H9 (cell line): Measurements from ENCODE around the gene TMEM165. TPM values are rescaled to one million over a fixed set of nuclear protein-coding genes. Genes with fewer than 3 reads are reported as not detected.

Source experiments
- DNase-seq: peaks from one replicate; pipeline ENCODE4 v3.0.0-alpha.2; 2017
- H2AFZ ChIP-seq: one replicate; pipeline ENCODE4 v1.6.1; 2013; ENCODE audit warnings: mild to moderate bottlenecking, low read length, control low read depth, moderate library complexity
- H2AK5ac ChIP-seq: 2 replicates; pipeline ENCODE4 v1.6.1; 2013; ENCODE audit warnings: low read length, control low read depth, mixed read lengths; ENCODE audit not compliant: insufficient read length
- H2BK120ac ChIP-seq: one replicate; pipeline ENCODE4 v1.6.1; 2013; ENCODE audit warnings: low read depth, mild to moderate bottlenecking, low read length, control low read depth, inconsistent platforms; ENCODE audit not compliant: poor library complexity, severe bottlenecking
- H2BK12ac ChIP-seq: 2 replicates; pipeline ENCODE4 v1.6.1; 2013; ENCODE audit warnings: low read length, control low read depth, mixed read lengths, low read depth; ENCODE audit not compliant: insufficient read length
- H2BK15ac ChIP-seq: 2 replicates; pipeline ENCODE4 v1.6.1; 2013; ENCODE audit warnings: low read depth, low read length, control low read depth
- H2BK20ac ChIP-seq: one replicate; pipeline ENCODE4 v1.6.1; 2013; ENCODE audit warnings: low read depth, mild to moderate bottlenecking, low read length, control low read depth, inconsistent platforms; ENCODE audit not compliant: poor library complexity, severe bottlenecking
- H2BK5ac ChIP-seq: 2 replicates; pipeline ENCODE4 v1.6.1; 2013; ENCODE audit warnings: low read length, control low read depth, mixed read lengths; ENCODE audit not compliant: insufficient read length
- H3K14ac ChIP-seq: 2 replicates; pipeline ENCODE4 v1.6.1; 2013; ENCODE audit warnings: low read length, control low read depth; ENCODE audit not compliant: insufficient read depth
- H3K18ac ChIP-seq: 2 replicates; pipeline ENCODE4 v1.6.1; 2013; ENCODE audit warnings: low read depth, mild to moderate bottlenecking, mixed read lengths, low read length, control low read depth; ENCODE audit not compliant: insufficient read length
- H3K23ac ChIP-seq: 2 replicates; pipeline ENCODE4 v1.6.1; 2013; ENCODE audit warnings: low read length, control low read depth, mixed read lengths, low read depth; ENCODE audit not compliant: insufficient read length
- H3K23me2 ChIP-seq: 2 replicates; pipeline ENCODE4 v1.6.1; 2013; ENCODE audit warnings: low read depth, mild to moderate bottlenecking, mixed read lengths, low read length, control low read depth; ENCODE audit not compliant: insufficient read length, poor library complexity, severe bottlenecking
- H3K27ac ChIP-seq: 2 replicates; pipeline ENCODE4 v1.5.1; 2013; ENCODE audit warnings: low read length, control low read depth, mixed read lengths, low read depth; ENCODE audit not compliant: insufficient read length
- H3K27me3 ChIP-seq: 2 replicates; pipeline ENCODE4 v1.6.1; 2013; ENCODE audit warnings: low read length, control low read depth, inconsistent platforms; ENCODE audit not compliant: insufficient read depth
- H3K4ac ChIP-seq: 2 replicates; pipeline ENCODE4 v1.6.1; 2013; ENCODE audit warnings: low read depth, mild to moderate bottlenecking, control low read depth, inconsistent platforms, low read length, moderate library complexity
- H3K4me1 ChIP-seq: 2 replicates; pipeline ENCODE4 v1.6.1; 2013; ENCODE audit warnings: low read length, control low read depth, inconsistent platforms; ENCODE audit not compliant: insufficient read depth
- H3K4me2 ChIP-seq: 2 replicates; pipeline ENCODE4 v1.6.1; 2013; ENCODE audit warnings: low read length, control low read depth, mixed read lengths; ENCODE audit not compliant: insufficient read length, insufficient read depth
- H3K56ac ChIP-seq: 2 replicates; pipeline ENCODE4 v1.6.1; 2013; ENCODE audit warnings: low read depth, mild to moderate bottlenecking, mixed read lengths, low read length, control low read depth; ENCODE audit not compliant: insufficient read length
- H3K79me1 ChIP-seq: 2 replicates; pipeline ENCODE4 v1.6.1; 2013; ENCODE audit warnings: low read depth, mild to moderate bottlenecking, moderate library complexity, low read length, control low read depth, inconsistent platforms; ENCODE audit not compliant: insufficient read depth, poor library complexity, severe bottlenecking
- H3K79me2 ChIP-seq: 2 replicates; pipeline ENCODE4 v1.6.1; 2013; ENCODE audit warnings: low read length, control low read depth, inconsistent platforms; ENCODE audit not compliant: insufficient read depth
- H3K9ac ChIP-seq: 2 replicates; pipeline ENCODE4 v1.6.1; 2013; ENCODE audit warnings: low read length, control low read depth, mixed read lengths; ENCODE audit not compliant: insufficient read length; ENCODE audit errors: extremely low read depth
- H3K9me3 ChIP-seq: one replicate; pipeline ENCODE4 v1.6.1; 2013; ENCODE audit warnings: low read depth, low read length, inconsistent platforms; ENCODE audit not compliant: control insufficient read depth
- H3T11ph ChIP-seq: one replicate; pipeline ENCODE4 v1.6.1; 2013; ENCODE audit warnings: mild to moderate bottlenecking, low read length, control low read depth, inconsistent platforms
- H4K20me1 ChIP-seq: one replicate; pipeline ENCODE4 v1.6.1; 2013; ENCODE audit not compliant: control insufficient read depth, insufficient read length, insufficient read depth
- H4K5ac ChIP-seq: 2 replicates; pipeline ENCODE4 v1.6.1; 2013; ENCODE audit warnings: low read depth, mild to moderate bottlenecking, mixed read lengths, low read length, control low read depth; ENCODE audit not compliant: insufficient read length
- H4K8ac ChIP-seq: replicated peaks from 2 replicates; pipeline ENCODE4 v1.6.1; 2013; ENCODE audit warnings: low read length, control low read depth, mixed read lengths, low read depth; ENCODE audit not compliant: insufficient read length
- H4K91ac ChIP-seq: 2 replicates; pipeline ENCODE4 v1.6.1; 2013; ENCODE audit warnings: low read depth, mild to moderate bottlenecking, moderate library complexity, mixed read lengths, low read length, control low read depth; ENCODE audit not compliant: insufficient read length
- H3K27ac Mint-ChIP-seq, 3 experiments: 2 replicates in 2 of 3; 3 replicates in 1 of 3; pipeline ENCODE4 v1.8.0; 2020 to 2021; ENCODE audit warnings: mixed read lengths in 3 of 3, mild to moderate bottlenecking in 1 of 3, moderate library complexity in 1 of 3
- H3K27me3 Mint-ChIP-seq: 2 replicates; pipeline ENCODE4 v1.8.0; 2021; ENCODE audit warnings: low read depth, mild to moderate bottlenecking, moderate library complexity, mixed read lengths
- H3K36me3 Mint-ChIP-seq, 3 experiments: 2 replicates in 2 of 3; 3 replicates in 1 of 3; pipeline ENCODE4 v1.8.0; 2020 to 2021; ENCODE audit warnings: low read depth in 3 of 3, mixed read lengths in 3 of 3; ENCODE audit not compliant: insufficient read depth in 1 of 3
- H3K4me1 Mint-ChIP-seq, 2 experiments: 2 replicates each; pipeline ENCODE4 v1.8.0; 2020; ENCODE audit warnings: mixed read lengths in 2 of 2
- H3K4me3 Mint-ChIP-seq, 2 experiments: 2 replicates in 1 of 2; 3 replicates in 1 of 2; pipeline ENCODE4 v1.8.0; 2020 to 2021; ENCODE audit warnings: mild to moderate bottlenecking in 2 of 2, mixed read lengths in 2 of 2, moderate library complexity in 1 of 2
- H3K9me3 Mint-ChIP-seq, 2 experiments: 2 replicates in 1 of 2; 3 replicates in 1 of 2; pipeline ENCODE4 v1.8.0; 2020; ENCODE audit warnings: mild to moderate bottlenecking in 2 of 2, mixed read lengths in 2 of 2, moderate library complexity in 1 of 2
- CTCF ChIP-seq: fragments of 200-600 bp; sonication (generic); conservative IDR thresholded peaks from 3 replicates; pipeline ENCODE4 v1.8.0; 2021; ENCODE audit warnings: antibody characterized with exemption, mild to moderate bottlenecking
- WGBS: extraction: QIAGEN DNeasy Blood & Tissue Kit; methylation state at CpG from one replicate; pipeline ENCODE4 v1.1.7; 2013; ENCODE audit warnings: missing lambda C conversion rate, low lambda C conversion rate, mixed read lengths; ENCODE audit not compliant: insufficient read length; ENCODE audit errors: extremely low coverage; 5-methylcytosine and 5-hydroxymethylcytosine counted together
- total RNA-seq: library from RNA; stranded (reverse); gene quantifications from 2 replicates; pipeline ENCODE4 v1.2.1, GENCODE V29; 2021

TMEM165 gene
- total RNA-seq, 1 experiment from 2014 or later: 87.2 TPM

DNA sequence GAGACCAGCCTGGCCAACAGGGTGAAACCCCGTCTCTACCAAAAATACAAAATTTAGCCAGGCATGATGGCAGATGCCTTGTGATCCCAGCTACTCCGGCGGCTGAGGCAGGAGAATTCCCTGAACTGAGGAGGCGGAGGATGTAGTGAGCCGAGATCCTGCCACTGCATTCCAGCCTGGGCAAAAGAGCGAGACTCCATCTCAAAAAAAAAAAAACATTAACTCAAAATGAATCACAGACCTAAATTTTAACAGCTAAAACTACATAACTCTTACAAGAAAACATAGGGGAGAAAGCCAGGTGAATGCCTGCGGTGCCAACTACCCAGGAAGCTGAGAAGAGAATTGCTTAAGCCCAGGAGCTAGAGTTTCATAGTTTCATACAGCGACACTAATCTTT, 54.8 kb downstream of the TMEM165 start:
- no peak overlapping the region for H3K4me2 ChIP-seq
- no peak overlapping the region for H3K23ac ChIP-seq
- no peak overlapping the region for H2AK5ac ChIP-seq
- no peak overlapping the region for H3K56ac ChIP-seq
- no peak overlapping the region for H2BK12ac ChIP-seq
- H2AFZ ChIP-seq: no peak overlapping the region
- H4K8ac ChIP-seq: no peak overlapping the region
- Mint-ChIP-seq H3K4me1 (no peaks in the 10 kb centered on the region), H3K27ac (no peak overlapping the region), H3K36me3 (peaks cover 6 to 46% (median 42%) of the 10 kb centered on the region in 3 experiments; a peak in 6 of 7 replicates), H3K4me3 (no peak overlapping the region), H3K27me3 (no peaks in the 10 kb centered on the region), H3K9me3 (no peaks in the 10 kb centered on the region)
- H3K27me3 ChIP-seq: no peaks in the 10 kb centered on the region
- no peak overlapping the region for H3K9ac ChIP-seq
- no peak overlapping the region for H4K5ac ChIP-seq
- H4K91ac ChIP-seq: no peak overlapping the region
- TF ChIP-seq CTCF: no peak
- WGBS: no CpG with 5 or more reads among the region's 8 CpGs
- H4K20me1 ChIP-seq: no peaks in the 10 kb centered on the region
- H2BK120ac ChIP-seq: no peak overlapping the region
- H2BK20ac ChIP-seq: no peak overlapping the region
- H3K23me2 ChIP-seq: no peaks in the 10 kb centered on the region
- H2BK15ac ChIP-seq: no peak overlapping the region
- no peak overlapping the region for H3K4ac ChIP-seq
- H3T11ph ChIP-seq: no peak overlapping the region
- no peak for DNase-seq
- no peak overlapping the region for H3K18ac ChIP-seq
- H3K79me2 ChIP-seq: no peaks in the 10 kb centered on the region
- H3K14ac ChIP-seq: no peak overlapping the region
- H3K27ac ChIP-seq: no peak overlapping the region
- no peaks in the 10 kb centered on the region for H3K79me1 ChIP-seq
- H3K4me1 ChIP-seq: no peaks in the 10 kb centered on the region
- no peak overlapping the region for H2BK5ac ChIP-seq
- no peaks in the 10 kb centered on the region for H3K9me3 ChIP-seq
